HFFc6 (cell line): ENCODE measurements around the gene SLC2A3. TPM values are rescaled to one million over a fixed set of nuclear protein-coding genes. Genes with fewer than 3 reads are reported as not detected.
"Not testable (repeated sequence)": the region's sequence is repeated elsewhere in the genome, so short reads cannot be mapped to it uniquely, and the experiment has no call there.

Experiments used
- DNase-seq: peaks from one replicate; pipeline ENCODE4 v3.0.0-alpha.2; 2018
- H3K27ac Mint-ChIP-seq: 2 replicates; pipeline ENCODE4 v1.8.0; 2020; ENCODE audit warnings: mild to moderate bottlenecking, mixed read lengths
- H3K27me3 Mint-ChIP-seq: 2 replicates; pipeline ENCODE4 v1.8.0; 2021; ENCODE audit warnings: mild to moderate bottlenecking, moderate library complexity, mixed read lengths; ENCODE audit not compliant: insufficient read depth
- H3K36me3 Mint-ChIP-seq: 2 replicates; pipeline ENCODE4 v1.8.0; 2021; ENCODE audit warnings: low read depth, mixed read lengths
- H3K4me1 Mint-ChIP-seq: 2 replicates; pipeline ENCODE4 v1.8.0; 2020; ENCODE audit warnings: low read depth, mixed read lengths
- H3K4me3 Mint-ChIP-seq: 2 replicates; pipeline ENCODE4 v1.8.0; 2020; ENCODE audit warnings: mild to moderate bottlenecking, moderate library complexity, mixed read lengths
- H3K9me3 Mint-ChIP-seq: 2 replicates; pipeline ENCODE4 v1.8.0; 2020; ENCODE audit warnings: mild to moderate bottlenecking, mixed read lengths
- CTCF ChIP-seq: fragments of 200-600 bp; sonication (generic); IDR thresholded peaks from 2 replicates; pipeline ENCODE4 v1.5.0; 2021; ENCODE audit warnings: antibody characterized with exemption, mild to moderate bottlenecking
- long read RNA-seq: library from polyadenylated mRNA; unstranded; transcript quantifications from one replicate; pipeline ENCODE4 v2.0.0, GENCODE V29; 2019
- total RNA-seq, 6 experiments: library from RNA; stranded (reverse); fragmentation: NEBNext Ultra II Directional; extraction: Animal tissue kit (Norgen Biotek cat#: 25700); gene quantifications; 2 replicates in 1 of 6; 3 replicates in 5 of 6; pipeline ENCODE4 v1.2.3, GENCODE V29; 2021

SLC2A3 gene
- 10 to 100 TPM; 37.0 to 50.5 (median 38.5) TPM for total RNA-seq
- long read RNA-seq, transcript SLC2A3-201 (10 exons, 3,915 nt): major isoform, 16 of 23 reads
- long read RNA-seq, partial matches to known transcripts: 1 of 23 reads
- long read RNA-seq, other reads (novel, unspliced or antisense): 5 of 23 reads

GRCh38 chr12:7935590-7936581 is at the start of gene SLC2A3:
TSS of gene SLC2A3 (minus strand) at chr12:7936187. CDS start at chr12:7936034, 153 bp downstream.
- peak; percentile 92 for DNase-seq
- H3K4me1 Mint-ChIP-seq: peaks cover 10% of the 10 kb centered on the region
- H3K36me3 Mint-ChIP-seq: peaks cover 8% of the 10 kb centered on the region; the same call in 1 of the 2 replicates
- H3K4me3 Mint-ChIP-seq: no peak within 1 kb of the TSS
- H3K27ac Mint-ChIP-seq: no peak within 1 kb of the TSS
- TF ChIP-seq CTCF: no peak
- peaks cover 2% of the 10 kb centered on the region for H3K27me3 Mint-ChIP-seq
- H3K9me3 Mint-ChIP-seq: no peaks in the 10 kb centered on the region

GRCh38 chr12:7984900-7985299 is 48.9 kb upstream of the SLC2A3 start:
- H3K36me3 Mint-ChIP-seq: no peaks in the 10 kb centered on the region
- no peak for TF ChIP-seq CTCF
- H3K27me3 Mint-ChIP-seq: no peaks in the 10 kb centered on the region
- H3K27ac Mint-ChIP-seq: no peak overlapping the region
- peaks cover 26% of the 10 kb centered on the region for H3K4me1 Mint-ChIP-seq
- DNase-seq: no peak
- H3K4me3 Mint-ChIP-seq: no peak overlapping the region
- no peaks in the 10 kb centered on the region for H3K9me3 Mint-ChIP-seq

DNA sequence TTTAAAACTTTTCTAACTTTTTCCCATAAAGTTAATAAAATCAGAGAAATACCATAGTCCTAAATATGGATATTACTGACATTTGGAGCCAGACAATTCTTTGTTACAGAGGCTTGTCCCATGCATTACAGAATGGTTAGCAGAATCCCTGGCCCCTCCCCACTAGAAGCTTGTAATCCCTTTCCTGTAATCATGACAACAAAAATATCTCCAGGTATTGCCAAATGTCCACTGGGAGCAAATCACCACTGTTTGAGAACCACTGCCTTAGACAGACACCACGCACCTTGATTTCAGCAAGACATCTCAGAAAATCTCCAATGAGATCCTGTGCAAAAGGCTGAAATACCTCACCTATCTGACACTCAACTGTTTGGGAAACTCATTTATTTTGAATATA is 47.5 kb upstream of the SLC2A3 start:
- H3K4me1 Mint-ChIP-seq: peaks cover 22% of the 10 kb centered on the region
- H3K4me3 Mint-ChIP-seq, H3K27ac Mint-ChIP-seq, DNase-seq, H3K9me3 Mint-ChIP-seq, H3K36me3 Mint-ChIP-seq, H3K27me3 Mint-ChIP-seq: not testable (repeated sequence)

- H3K9me3 Mint-ChIP-seq, H3K36me3 Mint-ChIP-seq, H3K27me3 Mint-ChIP-seq, H3K27ac Mint-ChIP-seq, H3K4me3 Mint-ChIP-seq, DNase-seq: not testable (repeated sequence)
- peaks cover 22% of the 10 kb centered on the region for H3K4me1 Mint-ChIP-seq
Observed at GRCh38 chr12:7983019-7983418, 47.0 kb upstream of the SLC2A3 start.

DNA sequence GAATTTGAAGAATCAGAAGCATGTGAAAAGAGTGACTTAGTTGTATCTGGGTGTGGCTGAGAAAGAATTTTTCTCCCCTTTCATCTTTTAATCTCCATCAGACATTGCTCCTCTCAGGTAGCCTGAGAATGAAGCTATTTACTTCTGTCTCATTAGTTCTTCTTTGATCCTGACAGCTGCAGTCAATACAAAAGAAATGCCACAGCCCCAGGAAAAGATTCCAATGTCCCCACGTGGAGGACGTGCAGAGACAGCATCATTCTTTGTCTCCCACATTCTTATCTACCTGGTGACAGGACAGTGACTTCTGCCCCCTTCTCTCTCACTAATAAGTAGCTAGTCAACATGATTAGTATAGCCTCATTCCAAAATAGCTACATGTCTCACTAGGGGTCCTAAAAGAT is 46.3 kb upstream of the SLC2A3 start:
- not testable (repeated sequence) for H3K36me3 Mint-ChIP-seq, H3K9me3 Mint-ChIP-seq, H3K27me3 Mint-ChIP-seq, DNase-seq, H3K4me3 Mint-ChIP-seq, H3K27ac Mint-ChIP-seq
- peaks cover 22% of the 10 kb centered on the region for H3K4me1 Mint-ChIP-seq

DNA sequence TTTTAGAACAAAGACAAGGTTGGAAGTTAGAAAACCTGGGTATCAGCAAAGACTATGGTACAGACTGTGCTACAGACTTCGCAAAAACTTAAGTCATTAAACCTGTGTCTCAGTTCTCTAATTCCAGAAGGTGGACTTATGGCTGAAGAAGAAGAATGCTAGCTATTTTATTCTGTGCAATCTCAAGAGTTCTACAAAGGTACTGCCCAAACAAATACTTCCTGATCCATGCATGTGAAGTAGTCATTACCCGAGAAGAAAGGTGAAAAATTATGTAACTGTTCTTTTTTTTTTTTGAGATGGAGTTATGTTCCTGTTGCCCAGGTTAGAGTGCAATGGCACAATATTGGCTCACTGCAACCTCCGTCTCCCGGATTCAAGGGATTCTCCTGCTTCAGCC is 45.5 kb upstream of the SLC2A3 start:
- H3K4me1 Mint-ChIP-seq: peaks cover 23% of the 10 kb centered on the region
- no peak overlapping the region for H3K4me3 Mint-ChIP-seq
- no peak overlapping the region for H3K27ac Mint-ChIP-seq
- DNase-seq: no peak
- no peaks in the 10 kb centered on the region for H3K27me3 Mint-ChIP-seq
- TF ChIP-seq CTCF: no peak
- H3K9me3 Mint-ChIP-seq: no peaks in the 10 kb centered on the region
- H3K36me3 Mint-ChIP-seq: no peaks in the 10 kb centered on the region

- H3K4me1 Mint-ChIP-seq: peaks cover 22% of the 10 kb centered on the region
- not testable (repeated sequence) for DNase-seq, H3K36me3 Mint-ChIP-seq, H3K9me3 Mint-ChIP-seq, H3K4me3 Mint-ChIP-seq, H3K27me3 Mint-ChIP-seq, H3K27ac Mint-ChIP-seq
Observed at GRCh38 chr12:7977351-7978124, 41.6 kb upstream of the SLC2A3 start.
